Putamen (tissue), 1 donor: Measurements from ENCODE around the gene IGF2.

ENCODE experiments used
- DNase-seq: peaks from one replicate; pipeline ENCODE4 v3.0.0-alpha.2; 2016; ENCODE audit warnings: low spot score

IGF2 gene

DNA sequence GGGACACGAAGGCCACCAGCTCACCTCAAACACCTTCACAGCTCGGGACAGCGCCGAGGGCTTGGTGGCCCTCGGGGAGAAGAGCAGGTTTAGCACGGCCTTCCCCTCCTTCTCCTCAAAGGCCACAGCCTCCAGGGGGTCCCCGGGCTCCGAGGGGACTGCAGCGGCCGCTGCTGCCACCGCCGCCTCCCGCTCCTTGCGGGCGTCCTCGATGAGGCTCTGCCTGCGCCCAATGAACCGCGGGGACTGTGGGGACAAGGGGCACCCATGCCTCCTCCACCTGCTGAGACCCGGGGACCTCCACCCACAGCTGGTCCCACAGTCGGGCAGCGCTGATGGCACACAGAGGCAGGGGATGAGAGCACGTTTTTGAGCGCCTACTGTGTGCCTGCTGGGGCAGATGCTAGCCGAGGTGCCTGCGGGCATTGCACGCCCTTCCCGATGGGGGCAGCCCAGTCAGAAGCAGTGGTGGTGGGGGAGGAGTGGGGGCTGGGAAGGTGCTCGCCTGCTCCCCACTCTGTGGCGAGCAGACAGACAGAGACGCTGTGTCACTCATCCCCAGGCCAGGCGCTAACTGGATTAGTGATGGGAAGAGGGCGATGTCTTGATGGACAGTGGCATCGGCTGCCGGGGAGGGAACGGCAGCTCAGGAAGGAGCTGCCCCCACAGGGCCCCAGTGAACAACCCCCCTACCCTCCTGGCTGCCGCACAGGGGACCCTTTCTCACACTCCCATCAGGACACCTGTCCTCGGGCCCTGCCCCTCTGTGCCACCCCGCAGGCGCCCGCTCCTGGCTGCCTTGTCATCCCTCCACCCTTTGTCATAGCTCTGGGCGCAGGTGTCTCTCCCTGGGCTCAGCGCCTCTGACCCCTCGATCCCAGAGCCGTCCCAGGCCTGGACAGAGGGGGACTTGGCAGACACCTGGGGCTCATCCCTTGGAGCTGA lies 30.7 kb upstream of the IGF2 start:
- DNase-seq, result no peak

GRCh38 chr11:2169005-2169378 lies 29.8 kb upstream of the IGF2 start:
- no peak for DNase-seq

GRCh38 chr11:2168286-2169004 lies 29.3 kb upstream of the IGF2 start:
- DNase-seq, result no peak

- no peak for DNase-seq
These were observed 28.2 kb upstream of the IGF2 start for GRCh38 chr11:2167141-2168045.

DNA sequence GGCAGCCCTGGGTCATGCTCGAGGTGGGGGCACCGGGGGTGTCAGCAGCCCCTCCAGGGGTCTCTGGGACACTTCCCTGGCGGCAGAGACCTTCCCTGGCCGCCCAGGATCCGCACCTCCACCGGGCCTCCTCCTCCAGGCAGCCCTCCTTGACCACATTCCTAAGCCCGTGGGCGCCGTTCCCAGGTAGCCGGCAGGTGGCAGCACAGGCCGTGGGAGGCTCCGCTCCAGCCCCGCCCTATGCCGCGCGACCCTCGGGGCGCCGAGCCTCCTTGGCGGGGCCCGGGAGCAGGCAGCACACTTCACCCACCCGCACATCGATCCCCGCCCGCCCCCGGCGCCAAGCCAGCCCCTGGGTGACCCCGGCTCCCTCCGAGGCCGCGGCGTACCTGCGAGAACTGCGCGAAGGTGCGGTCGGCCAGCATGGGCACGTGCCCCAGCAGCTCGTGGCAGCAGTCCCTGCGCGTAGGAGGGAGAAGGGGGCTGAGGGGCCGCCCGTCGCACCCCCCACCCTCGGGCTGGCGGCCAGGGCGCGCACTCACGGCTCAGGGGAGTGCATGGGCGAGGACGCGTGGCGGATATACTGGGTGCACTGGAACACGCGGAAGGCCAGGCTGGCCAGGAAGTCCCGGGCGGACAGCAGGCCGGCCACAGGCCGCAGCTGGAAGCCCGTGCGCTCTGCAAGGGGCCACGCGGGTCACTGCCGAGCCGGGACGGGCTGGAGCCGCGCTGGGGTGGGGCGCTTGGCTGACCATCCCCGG lies 27.1 kb upstream of the IGF2 start:
- DNase-seq, result no peak

DNA sequence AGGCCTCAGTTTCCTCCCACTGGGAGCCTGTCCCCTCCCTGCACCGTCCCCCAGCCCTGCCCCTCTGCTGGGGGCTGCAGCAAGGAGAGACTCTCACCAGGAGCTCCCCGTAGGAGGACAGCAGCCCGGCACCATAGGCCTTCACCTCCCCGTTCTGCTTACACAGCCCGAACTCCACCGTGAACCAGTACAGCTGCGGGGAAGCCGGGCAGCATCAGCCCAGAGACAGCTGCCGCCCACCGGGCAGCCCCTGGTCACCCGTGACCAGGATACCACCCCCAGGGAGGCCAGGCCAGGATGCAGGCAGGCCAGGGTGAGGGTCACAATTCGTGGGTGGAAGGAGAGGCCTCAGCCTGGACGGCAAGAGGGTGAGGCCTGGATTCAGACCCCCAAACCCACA lies 26.4 kb upstream of the IGF2 start:
- DNase-seq, result no peak

DNA sequence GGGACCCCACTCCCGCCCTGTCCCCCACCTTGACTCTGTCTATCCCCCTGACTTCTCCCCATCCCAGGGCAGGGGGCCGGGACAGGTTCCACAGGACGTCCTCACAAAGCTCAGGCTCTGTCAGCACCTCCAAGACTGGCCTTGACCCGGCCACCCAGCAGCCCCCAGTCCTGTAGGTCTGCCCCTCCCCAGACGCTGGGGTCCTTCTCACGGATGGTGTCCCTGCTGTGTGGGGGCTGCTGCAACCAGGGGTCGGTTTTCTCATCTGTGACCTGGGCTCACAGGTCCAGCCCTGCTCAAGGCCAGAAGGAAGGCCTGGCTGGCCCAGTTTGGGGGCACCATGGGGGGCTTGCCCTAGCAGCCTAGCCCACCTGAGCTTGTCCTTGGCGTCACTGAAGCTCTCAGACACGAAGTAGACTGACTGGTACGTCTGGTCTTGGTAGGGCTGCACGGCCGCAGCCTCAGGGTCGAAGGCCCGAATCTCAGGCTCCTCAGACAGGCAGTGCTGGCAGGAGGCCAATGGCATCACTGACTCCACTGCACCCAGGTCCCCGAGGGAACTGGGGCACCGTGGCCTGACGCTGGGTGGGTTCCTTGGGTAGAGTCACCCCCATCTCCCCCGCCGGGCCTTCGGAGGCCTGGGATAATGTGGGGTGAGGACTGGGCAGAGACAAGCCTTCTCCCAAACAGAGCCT lies 25.8 kb upstream of the IGF2 start:
- no peak for DNase-seq

DNA sequence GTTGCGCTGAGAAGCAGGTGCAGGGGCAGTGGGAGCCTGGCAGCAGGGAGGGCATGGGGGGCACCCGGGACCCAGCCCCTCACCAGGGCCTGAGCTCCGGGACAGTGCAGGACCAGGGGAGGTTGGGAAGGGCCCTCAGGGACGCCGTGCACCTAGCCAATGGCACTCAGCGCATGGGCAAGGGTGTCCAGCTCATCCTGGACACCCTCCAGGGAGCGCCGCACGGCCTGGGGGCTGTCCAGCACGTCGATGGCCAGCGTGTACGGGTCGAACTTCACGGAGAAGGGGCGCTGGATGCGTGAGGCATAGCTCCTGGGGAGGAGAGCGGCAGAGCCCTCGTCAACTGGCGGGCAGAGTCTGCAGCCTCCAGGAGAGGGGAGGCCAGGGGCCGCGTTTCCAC lies 24.9 kb upstream of the IGF2 start:
- DNase-seq, result no peak

- no peak for DNase-seq
These were observed 24.3 kb upstream of the IGF2 start for GRCh38 chr11:2163428-2163978.

- DNase-seq, result no peak
These were observed 21.6 kb upstream of the IGF2 start, which contains the start of gene INS for GRCh38 chr11:2160736-2161259. INS (minus strand) TSS chr11:2161209; CDS start chr11:2160971, 238 bp downstream.

DNA sequence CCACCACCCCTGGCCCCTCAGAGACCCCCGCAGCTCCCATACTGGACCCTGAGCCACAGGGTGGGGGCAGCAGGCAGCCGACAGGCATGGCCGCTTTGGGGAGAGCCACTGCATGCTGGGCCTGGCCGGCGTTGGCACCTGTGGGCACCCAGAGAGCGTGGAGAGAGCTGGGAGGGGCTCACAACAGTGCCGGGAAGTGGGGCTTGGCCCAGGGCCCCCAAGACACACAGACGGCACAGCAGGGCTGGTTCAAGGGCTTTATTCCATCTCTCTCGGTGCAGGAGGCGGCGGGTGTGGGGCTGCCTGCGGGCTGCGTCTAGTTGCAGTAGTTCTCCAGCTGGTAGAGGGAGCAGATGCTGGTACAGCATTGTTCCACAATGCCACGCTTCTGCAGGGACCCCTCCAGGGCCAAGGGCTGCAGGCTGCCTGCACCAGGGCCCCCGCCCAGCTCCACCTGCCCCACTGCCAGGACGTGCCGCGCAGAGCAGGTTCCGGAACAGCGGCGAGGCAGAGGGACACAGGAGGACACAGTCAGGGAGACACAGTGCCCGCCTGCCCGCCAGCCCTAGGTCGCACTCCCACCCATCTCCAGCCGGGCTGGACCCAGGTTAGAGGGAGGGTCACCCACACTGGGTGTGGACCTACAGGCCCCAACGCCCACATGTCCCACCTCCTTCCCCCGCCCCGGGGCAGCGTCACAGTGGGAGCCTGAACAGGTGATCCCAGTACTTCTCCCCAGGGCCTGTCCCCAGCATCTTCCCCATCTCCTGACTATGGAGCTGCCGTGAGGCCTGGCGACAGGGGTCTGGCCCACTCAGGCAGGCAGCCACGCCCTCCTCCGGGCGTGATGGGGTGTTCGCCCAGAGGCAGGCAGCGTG lies 20.6 kb upstream of the IGF2 start:
- DNase-seq, result no peak

- no peak for DNase-seq
These were observed 19.8 kb upstream of the IGF2 start for GRCh38 chr11:2158966-2159365.

DNA sequence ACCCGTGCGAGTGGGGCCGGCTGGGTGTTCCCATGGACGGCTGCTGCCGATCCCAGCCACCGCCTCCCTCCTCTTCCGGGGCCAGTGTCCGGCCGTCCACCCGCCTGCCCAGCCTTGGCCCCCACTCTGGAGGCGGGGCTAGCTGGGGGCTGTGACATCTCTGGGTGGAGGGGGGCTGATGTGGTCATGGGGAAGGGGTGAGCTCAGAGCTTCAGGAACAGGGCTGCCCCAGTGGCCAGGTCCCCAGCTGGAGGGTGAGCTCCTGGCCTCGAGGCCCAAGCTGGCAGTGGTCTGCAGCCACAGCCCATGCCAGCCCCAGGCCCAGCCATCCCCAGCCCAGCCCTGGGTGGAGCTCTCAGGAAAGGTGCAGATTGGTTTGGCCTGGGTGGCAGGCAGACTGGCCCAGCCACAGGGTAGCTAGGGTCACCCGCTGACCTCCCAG lies 19.1 kb upstream of the IGF2 start:
- DNase-seq, result no peak

DNA sequence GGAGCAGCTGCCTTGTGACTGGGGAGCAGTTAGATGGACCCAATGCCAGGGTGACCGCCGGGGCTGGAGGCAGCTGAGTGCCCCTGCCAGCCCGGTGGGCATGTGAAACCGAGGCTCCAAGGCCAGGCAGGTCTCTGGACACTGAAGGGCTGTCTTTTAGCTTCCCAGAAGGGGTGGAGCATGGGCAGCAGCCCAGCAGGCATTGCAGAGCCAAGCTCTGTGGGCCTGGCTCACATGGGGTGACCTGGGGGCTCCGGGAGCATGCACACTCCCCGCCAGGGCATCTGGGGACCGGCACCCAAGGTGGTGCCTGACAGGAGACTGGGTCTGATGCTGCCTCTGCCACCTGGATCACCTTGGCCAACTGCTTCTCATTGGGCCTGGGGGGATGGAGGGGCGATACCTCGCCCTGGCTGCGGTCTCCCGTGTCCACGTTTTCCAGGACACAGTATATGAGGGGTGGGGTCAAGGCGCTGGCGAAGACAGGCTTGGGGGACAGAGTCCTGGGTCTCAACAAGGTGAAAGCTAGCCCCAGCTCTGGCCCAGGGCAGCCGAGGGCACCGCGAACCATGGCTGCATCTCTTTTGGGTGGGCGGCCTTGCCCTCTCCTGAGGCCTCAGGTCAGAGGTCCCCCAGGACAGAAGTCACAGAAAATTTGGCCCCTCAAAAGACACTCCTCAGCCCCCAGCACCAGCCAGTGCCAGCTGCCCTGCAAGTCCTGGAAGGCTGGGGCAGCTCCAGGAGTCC lies 18.3 kb upstream of the IGF2 start:
- no peak for DNase-seq

DNA sequence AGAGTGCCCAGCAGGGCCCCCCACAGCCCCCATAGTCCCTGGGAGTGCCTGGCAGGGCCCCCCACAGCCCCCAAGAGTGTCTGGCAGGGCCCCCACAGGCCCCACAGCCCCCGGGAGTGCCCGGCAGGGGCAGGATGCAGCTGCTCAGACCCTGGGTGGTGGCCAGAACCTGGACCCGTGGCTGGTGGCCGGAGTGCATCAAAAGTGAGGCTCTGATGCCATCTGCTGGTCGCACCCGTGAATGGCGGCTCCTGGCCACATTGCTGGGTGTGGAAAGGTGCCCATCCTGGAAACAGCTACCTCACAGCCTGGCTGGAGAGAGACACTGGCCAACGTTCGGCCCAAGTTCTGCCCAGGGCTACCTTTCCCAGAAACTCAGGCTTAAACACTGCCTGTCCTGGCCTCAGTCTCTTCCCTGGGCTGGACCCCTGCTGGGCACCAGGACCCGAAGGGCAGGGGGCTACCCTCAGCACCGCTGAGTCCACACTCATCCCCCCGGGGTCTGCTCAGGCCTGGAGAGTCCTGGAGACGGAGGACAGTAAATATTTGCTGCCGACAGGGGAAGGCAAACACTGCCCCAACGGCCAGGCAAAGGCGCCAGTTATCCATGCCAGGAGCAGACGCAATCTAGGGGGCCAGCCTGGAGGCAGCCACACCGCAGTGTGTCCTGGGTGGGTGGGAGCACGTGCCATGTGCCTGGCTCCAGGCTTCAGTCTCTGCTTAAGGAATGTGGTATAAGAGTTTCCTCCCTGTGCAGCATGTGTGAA lies 17.4 kb upstream of the IGF2 start:
- no peak for DNase-seq

GRCh38 chr11:2155511-2155910 lies 16.3 kb upstream of the IGF2 start:
- no peak for DNase-seq

DNA sequence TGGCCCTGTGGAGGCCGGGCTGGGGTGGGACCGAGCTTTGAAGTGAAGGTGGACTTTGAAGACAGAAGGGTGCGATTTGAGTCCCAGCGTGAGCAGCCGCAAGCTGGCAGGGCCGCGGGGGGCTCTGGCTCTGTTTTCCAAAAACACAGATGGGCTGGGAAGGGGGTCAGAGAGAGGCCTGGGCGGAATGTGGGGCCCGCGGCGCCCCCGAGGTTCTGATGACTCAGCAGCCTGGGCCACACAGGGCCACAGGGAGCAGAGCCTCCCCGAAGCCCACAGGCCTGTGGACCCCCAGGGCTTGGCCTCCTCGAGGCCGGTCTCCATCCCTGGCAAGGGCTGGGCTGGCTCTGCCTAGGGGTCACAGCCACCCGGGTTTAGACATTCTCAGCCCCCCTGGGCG lies 15.7 kb upstream of the IGF2 start:
- DNase-seq, result no peak

DNA sequence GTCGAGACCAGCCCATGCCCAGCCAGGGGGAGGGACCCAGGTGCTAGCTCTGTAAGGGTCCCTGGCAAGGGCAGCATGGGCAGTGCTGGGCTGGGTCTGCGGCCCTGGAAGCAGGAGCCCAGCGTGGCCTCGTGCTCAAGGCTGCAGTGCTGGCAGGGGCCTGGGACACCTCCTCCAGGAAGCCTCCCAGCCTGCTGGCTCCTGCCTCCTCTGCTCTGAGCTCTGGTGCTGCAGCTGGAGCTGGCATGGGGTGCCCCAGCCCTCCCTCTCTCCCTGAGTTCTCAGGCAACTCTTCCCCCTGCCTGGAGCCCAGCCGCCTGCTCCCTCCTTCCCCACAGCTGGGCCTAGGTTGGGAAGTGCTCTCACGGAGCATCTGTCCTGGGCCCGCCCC lies 15.0 kb upstream of the IGF2 start:
- DNase-seq, result no peak
